GM12891 (cell line): ENCODE data around the gene SERHL2.
"Not testable (repeated sequence)": the region's sequence is repeated elsewhere in the genome, so short reads cannot be mapped to it uniquely, and the experiment has no call there.

Source experiments
- POLR2A ChIP-seq: IDR thresholded peaks from 2 replicates; pipeline ENCODE4 v1.6.1; 2011; ENCODE audit warnings: low read depth, low read length, control low read depth
- POLR2AphosphoS5 ChIP-seq: IDR thresholded peaks from 2 replicates; pipeline ENCODE4 v1.6.1; 2011; ENCODE audit warnings: low read depth, low read length, control low read depth
- SPI1 ChIP-seq: IDR thresholded peaks from 2 replicates; pipeline ENCODE4 v1.6.1; 2011; ENCODE audit warnings: low read depth, low read length, control low read depth
- TAF1 ChIP-seq: IDR thresholded peaks from 2 replicates; pipeline ENCODE4 v1.6.1; 2011; ENCODE audit warnings: low read depth, low read length, control low read depth

DNA sequence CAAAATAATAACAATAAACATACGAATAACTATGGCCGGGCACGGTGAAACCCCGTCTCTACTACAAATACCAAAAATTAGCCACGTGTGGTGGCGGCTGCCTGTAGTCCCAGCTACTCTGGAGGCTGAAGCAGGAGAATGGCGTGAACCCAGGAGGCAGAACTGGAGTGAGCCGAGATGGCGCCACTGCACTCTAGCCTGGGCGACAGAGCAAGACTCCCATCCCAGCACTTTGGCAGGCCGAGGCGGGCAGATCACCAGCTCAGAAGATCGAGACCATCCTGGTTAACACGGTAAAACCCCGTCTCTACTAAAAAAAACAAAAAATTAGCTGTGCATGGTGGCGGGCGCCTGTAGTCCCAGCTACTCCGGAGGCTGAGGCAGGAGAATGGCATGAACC lies 17.1 kb upstream of the SERHL2 start:
- TF ChIP-seq POLR2A, POLR2AphosphoS5, TAF1, SPI1: not testable (repeated sequence)
